GM19193 (cell line): ENCODE measurements around the gene PIP4K2C.

Experiments used
- POLR2A ChIP-seq: IDR thresholded peaks from 4 replicates; pipeline ENCODE4 v1.6.1; 2011; ENCODE audit not compliant: insufficient read depth, insufficient read length; ENCODE audit errors: extremely low read depth

Gene PIP4K2C

DNA sequence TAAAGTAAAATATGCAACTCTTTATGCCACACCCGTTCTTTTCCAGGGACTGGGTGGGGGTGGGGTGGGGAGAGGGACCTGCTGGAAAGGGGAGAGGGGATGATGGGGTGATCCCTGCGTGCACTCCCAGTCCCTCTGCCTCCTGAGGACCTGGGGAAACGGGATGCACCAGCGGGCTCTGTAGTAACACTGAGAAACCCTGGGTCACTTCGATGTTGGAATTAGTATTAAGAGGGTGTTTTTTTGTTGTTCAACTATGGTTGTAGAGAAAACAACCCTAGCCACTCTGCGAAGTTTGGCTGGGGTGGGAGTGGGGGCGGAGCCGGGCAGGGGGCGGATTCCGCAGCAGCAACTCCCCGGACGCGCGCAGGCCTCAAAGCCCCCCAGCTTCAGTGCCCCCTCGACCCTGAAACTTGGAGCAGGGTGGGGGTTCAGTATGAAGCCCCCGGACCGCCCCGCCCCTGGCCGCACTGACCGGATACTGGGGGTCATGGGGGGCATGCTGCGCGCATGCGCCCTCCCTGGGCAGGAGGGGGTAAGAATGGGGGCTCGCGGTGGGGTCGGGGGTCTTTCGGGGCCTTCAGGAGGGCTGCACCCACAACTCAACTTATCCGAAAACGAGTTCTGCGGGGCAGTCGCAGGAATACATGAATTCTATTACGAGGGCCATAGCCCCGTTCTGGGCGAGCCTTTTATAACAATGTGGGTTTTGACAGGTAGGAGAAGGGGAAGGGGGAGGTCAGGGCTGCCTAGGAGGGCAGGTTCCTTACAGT is 19.0 kb downstream of the PIP4K2C start:
- TF ChIP-seq POLR2A, result no peak

DNA sequence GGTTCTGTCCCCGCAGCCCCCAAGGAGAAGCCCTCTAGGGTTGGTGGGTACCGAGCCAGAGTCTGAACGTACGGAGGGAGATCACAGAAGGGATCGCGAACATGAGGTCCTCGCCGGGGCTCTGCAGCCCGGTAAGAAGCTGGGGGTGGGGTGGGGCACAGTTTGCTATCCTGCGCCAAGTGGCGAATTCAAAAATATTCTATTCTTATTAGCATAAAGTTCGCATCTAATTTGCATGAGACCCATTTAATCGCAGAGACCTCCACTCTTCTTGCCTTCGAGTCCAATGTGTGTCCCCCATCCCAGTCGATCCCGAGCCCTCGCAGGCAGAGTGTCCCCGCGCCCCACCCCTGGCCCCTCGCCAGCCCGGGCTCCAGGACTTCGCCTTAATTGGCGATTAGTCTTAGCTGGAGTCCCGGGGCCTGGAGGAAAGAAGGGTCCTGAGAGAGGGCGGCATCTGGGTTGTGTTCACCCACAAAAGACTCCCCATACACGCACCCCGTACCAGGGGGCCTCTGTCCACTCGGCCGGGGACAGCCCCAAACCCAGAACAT is 19.6 kb downstream of the PIP4K2C start:
- TF ChIP-seq POLR2A, result no peak

DNA sequence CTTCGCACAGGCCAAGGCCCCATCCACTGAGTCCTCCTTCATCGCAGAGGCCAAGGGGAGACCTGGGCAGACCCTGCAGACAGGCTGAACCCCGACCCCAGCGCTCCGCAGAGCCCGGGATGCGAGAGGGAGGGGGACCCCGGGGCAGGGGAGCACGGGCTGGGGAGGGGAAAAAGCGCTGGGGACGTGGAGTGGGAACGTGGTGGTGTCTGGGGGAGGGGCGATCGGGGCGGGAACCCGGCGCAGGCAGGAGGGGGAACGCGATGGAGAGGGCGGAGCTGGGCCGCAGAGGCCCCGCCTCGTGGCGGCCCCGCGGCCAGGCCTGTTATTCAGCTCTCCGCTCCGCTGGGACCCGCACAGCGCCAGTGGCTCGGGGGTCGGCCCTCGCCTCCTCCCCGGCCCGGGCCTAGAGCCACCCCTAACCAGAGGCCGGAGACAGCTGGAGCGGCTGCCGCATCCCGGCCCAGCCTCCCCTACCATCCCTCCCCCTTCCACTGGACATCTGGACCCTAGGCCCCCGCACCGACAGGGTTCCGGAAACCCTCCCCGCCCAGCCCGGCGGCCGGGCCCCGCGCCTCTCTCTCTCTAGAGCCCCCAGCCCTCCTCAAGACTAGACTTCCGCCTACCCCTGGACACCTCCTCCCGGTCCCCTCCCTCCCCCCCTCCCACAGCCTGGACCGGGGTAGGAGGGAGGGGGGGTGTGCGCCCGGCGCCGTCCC is 20.3 kb downstream of the PIP4K2C start, which contains the start of gene ARHGEF25:
TSS of gene ARHGEF25 (plus strand) at position 328 of the 719 bp plus-strand sequence. CDS start 460 bp downstream, outside the sequence.
- peak; percentile 49 for TF ChIP-seq POLR2A

DNA sequence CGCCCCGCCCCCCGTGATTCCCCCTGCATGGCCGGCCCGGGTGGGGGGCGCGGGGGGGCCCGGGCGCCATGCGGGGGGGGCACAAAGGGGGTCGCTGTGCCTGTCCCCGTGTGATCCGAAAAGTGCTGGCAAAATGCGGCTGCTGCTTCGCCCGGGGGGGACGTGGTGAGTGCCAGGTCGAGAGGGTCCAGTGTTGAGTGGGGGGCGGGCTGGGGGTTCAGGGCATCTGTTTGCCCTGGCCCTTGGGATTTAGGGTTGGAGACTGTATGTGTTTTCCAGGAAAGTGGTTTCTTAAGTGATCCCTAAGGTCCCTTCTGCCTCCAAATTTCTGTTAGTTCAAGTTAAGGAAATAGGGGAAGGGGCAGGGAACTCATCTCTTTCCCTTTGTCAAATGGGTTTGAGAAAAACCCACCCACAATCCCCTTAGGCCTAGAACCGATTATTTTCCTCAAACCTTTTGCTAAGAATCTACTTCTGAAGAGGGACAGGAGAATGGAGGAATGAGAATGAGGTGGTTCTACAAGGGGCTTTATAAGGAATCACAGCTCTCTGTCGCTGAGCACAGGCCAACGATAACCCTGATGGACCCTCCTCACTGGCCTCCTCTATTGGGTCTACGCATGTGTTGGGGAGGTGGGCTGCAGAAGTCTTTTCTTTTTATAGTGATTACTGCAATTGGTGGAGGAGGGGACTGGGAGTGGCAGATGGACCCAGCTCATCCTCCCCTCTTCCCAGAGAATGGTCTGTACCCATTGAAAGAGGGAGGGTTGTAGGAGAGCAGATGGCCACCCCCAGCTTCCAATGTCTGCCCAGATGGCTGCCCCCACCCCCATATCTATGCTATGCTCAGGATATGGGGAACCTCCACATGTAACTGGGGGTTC is 21.1 kb downstream of the PIP4K2C start:
- TF ChIP-seq POLR2A, result no peak

DNA sequence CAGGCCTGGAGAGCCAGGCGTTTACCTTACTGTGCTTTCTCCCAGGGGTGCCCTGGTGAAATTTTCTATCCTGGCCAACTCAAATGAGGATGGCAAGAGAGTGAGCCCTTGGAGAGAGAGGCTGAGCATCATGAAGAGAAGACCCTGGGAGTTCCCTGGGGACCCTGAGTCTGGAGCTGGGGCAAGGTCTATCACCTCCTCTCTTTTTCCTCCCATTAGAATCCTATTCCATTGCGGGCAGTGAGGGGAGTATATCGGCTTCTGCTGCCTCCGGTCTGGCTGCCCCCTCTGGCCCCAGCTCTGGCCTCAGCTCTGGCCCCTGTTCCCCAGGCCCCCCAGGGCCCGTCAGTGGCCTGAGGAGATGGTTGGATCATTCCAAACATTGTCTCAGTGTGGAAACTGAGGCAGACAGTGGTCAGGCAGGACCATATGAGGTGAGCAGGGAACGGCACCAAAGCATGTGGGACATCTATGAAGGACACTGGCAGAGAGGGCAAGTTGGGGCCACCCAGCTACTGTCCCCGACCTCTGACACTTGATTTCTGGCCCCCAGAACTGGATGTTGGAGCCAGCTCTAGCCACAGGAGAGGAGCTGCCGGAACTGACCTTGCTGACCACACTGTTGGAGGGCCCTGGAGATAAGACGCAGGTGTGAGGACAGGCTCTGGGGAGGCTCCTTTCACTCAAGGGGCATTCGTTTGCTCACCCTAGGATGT is 21.9 kb downstream of the PIP4K2C start:
- no peak for TF ChIP-seq POLR2A

DNA sequence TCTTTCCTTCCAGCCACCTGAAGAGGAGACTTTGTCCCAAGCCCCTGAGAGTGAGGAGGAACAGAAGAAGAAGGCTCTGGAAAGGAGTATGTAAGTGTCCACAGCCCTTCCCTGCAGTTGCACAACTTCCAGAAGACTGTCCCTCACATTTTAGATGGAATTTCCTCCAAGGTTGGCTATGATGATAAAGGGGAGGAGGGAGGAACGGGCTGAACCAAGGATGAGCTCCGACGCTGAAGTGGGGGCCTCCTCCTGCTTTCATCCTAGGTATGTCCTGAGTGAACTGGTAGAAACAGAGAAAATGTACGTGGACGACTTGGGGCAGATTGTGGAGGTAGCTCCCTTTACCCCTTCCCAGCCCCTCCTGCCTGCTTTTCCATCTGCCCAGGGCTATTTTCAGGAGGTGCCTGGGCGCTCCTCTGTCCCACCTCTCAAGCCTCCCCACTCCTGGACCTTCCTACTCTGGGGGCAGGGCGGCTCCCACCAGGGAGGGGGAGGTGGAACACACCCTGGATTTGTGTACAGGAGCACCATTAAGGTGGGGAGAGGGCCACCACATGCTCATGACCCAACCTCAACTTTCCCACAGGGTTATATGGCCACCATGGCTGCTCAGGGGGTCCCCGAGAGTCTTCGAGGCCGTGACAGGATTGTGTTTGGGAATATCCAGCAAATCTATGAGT is 22.6 kb downstream of the PIP4K2C start:
- no peak for TF ChIP-seq POLR2A

DNA sequence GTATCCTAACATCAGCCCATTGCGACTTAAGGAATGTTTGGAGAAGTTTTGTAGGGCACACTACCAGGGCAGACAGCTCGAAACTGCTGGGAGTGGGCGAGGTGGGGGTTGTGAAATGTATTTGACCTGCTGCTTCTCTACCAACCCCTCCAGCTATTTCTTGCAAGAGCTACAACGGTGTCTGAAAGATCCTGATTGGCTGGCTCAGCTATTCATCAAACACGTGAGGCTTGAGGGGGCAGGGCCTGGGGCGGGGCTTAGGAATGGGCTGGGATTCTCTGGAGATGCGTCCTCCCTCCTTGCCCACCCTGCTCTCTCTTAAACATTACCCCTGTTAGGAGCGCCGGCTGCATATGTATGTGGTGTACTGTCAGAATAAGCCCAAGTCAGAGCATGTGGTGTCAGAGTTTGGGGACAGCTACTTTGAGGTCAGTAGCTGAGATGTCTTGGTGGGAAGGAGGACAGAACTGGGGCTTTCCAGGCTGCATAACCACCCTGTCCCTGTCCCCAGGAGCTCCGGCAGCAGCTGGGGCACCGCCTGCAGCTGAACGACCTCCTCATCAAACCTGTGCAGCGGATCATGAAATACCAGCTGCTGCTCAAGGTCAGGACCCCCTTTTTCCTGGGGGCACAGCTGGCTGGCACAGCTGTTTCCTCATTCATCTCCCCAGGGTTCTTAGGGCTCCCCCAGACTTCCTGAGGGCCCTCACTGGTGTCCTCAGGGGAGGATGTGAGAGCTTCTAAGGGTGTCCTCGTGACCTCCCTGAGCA is 23.4 kb downstream of the PIP4K2C start:
- no peak for TF ChIP-seq POLR2A

DNA sequence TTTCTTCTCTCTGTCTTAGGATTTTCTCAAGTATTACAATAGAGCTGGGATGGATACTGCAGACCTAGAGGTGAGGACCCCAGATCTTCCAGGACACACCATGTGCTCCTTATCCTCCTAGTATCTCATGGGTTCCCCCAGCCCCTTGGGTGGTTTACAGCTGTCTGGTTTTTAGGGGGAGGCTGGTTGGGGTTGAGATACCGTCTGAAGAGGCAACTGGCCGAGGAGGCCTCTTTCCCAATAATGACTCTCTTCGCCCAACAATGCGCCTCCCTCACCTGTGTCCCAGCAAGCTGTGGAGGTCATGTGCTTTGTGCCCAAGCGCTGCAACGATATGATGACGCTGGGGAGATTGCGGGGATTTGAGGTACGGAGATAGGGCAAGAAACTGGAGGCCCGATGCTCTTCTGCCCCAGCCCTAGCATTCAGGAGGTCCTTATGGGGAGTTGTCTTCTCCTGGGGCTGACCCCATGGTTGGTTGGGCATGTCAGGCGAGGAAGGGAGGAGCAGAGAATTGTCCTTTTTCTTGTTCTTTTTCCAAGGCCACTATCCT is 24.0 kb downstream of the PIP4K2C start:
- no peak for TF ChIP-seq POLR2A

DNA sequence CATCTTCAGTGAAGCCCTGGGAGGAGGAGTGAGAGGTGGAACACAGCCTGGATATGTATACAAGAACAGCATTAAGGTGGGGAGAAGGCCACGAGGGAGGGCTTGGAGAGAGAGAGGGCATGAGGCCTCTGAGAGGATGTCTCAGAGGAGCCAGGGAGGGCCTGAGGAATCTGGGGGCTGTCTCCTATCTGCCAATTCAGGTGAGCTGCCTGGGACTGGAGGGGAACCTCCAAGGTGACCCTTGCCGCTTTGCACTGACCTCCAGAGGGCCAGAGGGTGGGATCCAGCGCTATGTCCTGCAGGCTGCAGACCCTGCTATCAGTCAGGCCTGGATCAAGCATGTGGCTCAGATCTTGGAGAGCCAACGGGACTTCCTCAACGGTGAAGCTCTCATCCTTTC is 24.6 kb downstream of the PIP4K2C start:
- no peak for TF ChIP-seq POLR2A

DNA sequence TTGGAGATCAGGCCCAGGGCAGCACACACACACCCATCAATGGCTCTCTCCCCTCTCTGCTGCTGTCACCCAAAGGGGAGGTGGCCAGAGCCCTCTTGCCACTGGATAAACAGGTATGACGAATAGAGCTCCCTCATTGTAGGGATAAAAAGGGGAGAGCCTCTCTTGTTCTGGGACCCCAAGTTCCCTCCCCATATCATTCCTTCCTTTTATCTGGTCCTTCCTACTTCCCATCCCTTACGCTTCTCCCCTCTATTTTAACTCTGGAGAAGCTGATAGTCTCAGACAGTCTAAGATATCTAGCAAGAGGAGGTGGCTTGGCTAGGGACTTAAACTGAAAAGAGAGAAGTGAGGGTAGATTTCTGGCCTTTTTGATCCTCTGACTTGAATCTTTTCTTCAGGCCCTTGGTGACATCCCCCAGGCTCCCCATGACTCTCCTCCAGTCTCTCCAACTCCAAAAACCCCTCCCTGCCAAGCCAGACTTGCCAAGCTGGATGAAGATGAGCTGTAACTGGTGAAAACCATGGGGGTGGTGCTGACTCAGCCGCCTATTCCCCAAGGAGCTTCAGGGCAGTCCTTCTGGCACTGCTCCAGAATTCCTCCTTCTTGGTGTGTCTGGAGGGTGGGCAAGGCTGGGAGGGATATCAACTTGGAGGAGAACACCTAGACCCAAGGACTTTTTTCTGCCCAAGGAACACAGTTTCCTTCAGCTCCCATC is 25.6 kb downstream of the PIP4K2C start:
- TF ChIP-seq POLR2A, result no peak

DNA sequence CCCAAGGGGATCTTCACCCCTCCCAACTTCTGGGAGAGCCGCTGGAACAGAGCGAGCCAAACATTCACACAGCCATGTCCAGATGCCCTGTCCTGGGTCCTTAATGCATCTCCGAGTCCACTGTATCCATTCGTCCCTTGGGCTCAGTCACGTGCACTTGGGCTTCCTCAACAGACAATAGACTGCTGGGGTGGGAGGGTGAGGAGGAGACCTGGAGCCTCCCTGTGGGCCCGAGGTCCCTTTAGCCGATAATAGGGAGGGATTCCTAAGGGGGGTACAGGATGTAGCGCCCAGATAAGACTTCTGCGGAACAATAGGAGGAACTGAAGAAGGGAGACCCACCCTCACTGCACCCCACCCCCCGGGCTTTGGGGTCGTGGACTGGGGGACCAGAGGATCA is 26.9 kb downstream of the PIP4K2C start:
- TF ChIP-seq POLR2A, result no peak

DNA sequence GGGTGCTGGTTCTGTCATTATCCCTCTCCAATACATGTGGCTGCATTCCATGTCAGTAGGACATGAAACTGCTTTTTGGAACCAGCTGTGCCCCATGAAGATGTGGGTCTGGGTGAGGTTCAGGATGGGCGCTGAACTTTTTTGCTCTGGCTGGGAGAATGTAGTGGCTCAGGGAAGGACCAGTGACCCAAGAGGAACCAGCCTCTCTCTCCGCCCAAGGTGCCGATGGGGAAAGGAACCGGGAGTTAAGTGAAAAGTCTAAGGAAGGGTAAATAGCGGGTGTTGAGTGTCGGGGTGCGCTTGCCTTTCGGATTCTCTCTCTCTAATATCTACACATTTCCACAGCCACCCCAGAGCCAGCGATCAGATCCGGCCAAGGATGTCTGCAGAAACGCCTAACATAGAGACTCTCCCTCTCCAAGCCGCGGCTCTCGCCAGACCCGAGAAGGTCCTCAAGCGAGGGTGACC is 28.0 kb downstream of the PIP4K2C start:
- no peak for TF ChIP-seq POLR2A
